Liver (tissue), 9 donors: ENCODE results near the gene SNAP23. TPM values are rescaled to one million over a fixed set of nuclear protein-coding genes. Genes with fewer than 3 reads are reported as not detected.
A peak's percentile ranks its signal among the peaks of the same experiment; 100 is the strongest.

Experiments
- DNase-seq: peaks from one replicate; pipeline ENCODE4 v3.0.0-alpha.2; 2017; ENCODE audit warnings: low spot score
- H3K27ac ChIP-seq, 2 donors: one replicate each; pipeline ENCODE4 v1.7.0; 2013; ENCODE audit warnings: inconsistent platforms in 2 of 2, low read length in 2 of 2, control low read depth in 1 of 2, low read depth in 1 of 2, mild to moderate bottlenecking in 1 of 2
- H3K27me3 ChIP-seq, 4 donors: one replicate each; pipeline versions ENCODE4 v1.6.1 to v1.7.0; 2013; ENCODE audit warnings: low read length in 3 of 4, inconsistent platforms in 1 of 4, mild to moderate bottlenecking in 1 of 4, moderate library complexity in 1 of 4; ENCODE audit not compliant: control insufficient read depth in 4 of 4, insufficient read depth in 4 of 4
- H3K36me3 ChIP-seq, 4 donors: one replicate each; pipeline versions ENCODE4 v1.6.1 to v1.7.0; 2013; ENCODE audit warnings: low read length in 3 of 4, mild to moderate bottlenecking in 3 of 4, low read depth in 1 of 4, moderate library complexity in 1 of 4; ENCODE audit not compliant: control insufficient read depth in 4 of 4, insufficient read depth in 3 of 4
- H3K4me1 ChIP-seq, 4 donors: one replicate each; pipeline versions ENCODE4 v1.6.1 to v1.7.0; 2013; ENCODE audit warnings: low read length in 3 of 4, mild to moderate bottlenecking in 3 of 4, moderate library complexity in 1 of 4; ENCODE audit not compliant: control insufficient read depth in 4 of 4, insufficient read depth in 4 of 4
- H3K4me3 ChIP-seq, 3 donors: one replicate each; pipeline versions ENCODE4 v1.6.1 to v1.7.0; 2013; ENCODE audit warnings: low read length in 3 of 3, control low read depth in 1 of 3, low read depth in 1 of 3, mild to moderate bottlenecking in 1 of 3
- H3K9ac ChIP-seq, 2 donors: one replicate each; pipeline ENCODE4 v1.7.0; 2013; ENCODE audit warnings: low read length in 2 of 2, mild to moderate bottlenecking in 2 of 2, moderate library complexity in 2 of 2, control low read depth in 1 of 2, low read depth in 1 of 2
- H3K9me3 ChIP-seq, 4 donors: one replicate each; pipeline versions ENCODE4 v1.6.1 to v1.7.0; 2013; ENCODE audit warnings: low read length in 3 of 4; ENCODE audit not compliant: control insufficient read depth in 4 of 4
- RAD21 ChIP-seq, 2 donors: IDR thresholded peaks; 2 replicates each; pipeline ENCODE4 v1.6.1; 2016; ENCODE audit warnings: antibody characterized with exemption in 2 of 2, mild to moderate bottlenecking in 2 of 2
- TAF1 ChIP-seq: conservative IDR thresholded peaks from 2 replicates; pipeline ENCODE4 v1.6.1; 2016; ENCODE audit warnings: antibody characterized with exemption, mild to moderate bottlenecking
- YY1 ChIP-seq: IDR thresholded peaks from 2 replicates; pipeline ENCODE4 v1.6.1; 2016; ENCODE audit warnings: antibody characterized with exemption, mild to moderate bottlenecking
- WGBS: extraction: QIAGEN DNeasy Blood & Tissue Kit; methylation state at CpG from one replicate; pipeline ENCODE4 v1.1.7; 2013; 5-methylcytosine and 5-hydroxymethylcytosine counted together
- polyA plus RNA-seq, 2 donors: library from polyadenylated mRNA; stranded (reverse) in 1 of 2; unstranded in 1 of 2; fragments of 200-250 nt in 1 of 2; fragments of >200 nt in 1 of 2; fragmentation: Nextera tagmentation in 1 of 2; extraction: Ambion mirVana in 1 of 2; gene quantifications; one replicate each; pipeline versions ENCODE4 v1.2.1 to v1.2.3, GENCODE V29; 2013 to 2015
- total RNA-seq, 2 donors: library from RNA; depleted of rRNA; stranded (reverse); fragments of >200 nt; gene quantifications; one replicate each; pipeline ENCODE4 v1.2.3, GENCODE V29; 2014
- TF ChIP-seq, protein P1 (sequence below): IDR thresholded peaks from 2 replicates; pipeline ENCODE4 v1.6.1; 2016; ENCODE audit warnings: antibody characterized with exemption
- TF ChIP-seq, protein P2 (sequence below): fragments of 150-350 bp; IDR thresholded peaks from 2 replicates; pipeline ENCODE4 v1.5.1; 2017; ENCODE audit warnings: improper control_type of control experiment, low read depth, low read length; ENCODE audit not compliant: missing input control
- donor health status: healthy.
- donor health status: healthy.
- donor health status: healthy.
- donor health status: healthy.
- donor health status: healthy.

Gene SNAP23
- total and polyA plus RNA-seq, 4 donors = 16.0 to 42.9 (median 25.3) TPM

DNA sequence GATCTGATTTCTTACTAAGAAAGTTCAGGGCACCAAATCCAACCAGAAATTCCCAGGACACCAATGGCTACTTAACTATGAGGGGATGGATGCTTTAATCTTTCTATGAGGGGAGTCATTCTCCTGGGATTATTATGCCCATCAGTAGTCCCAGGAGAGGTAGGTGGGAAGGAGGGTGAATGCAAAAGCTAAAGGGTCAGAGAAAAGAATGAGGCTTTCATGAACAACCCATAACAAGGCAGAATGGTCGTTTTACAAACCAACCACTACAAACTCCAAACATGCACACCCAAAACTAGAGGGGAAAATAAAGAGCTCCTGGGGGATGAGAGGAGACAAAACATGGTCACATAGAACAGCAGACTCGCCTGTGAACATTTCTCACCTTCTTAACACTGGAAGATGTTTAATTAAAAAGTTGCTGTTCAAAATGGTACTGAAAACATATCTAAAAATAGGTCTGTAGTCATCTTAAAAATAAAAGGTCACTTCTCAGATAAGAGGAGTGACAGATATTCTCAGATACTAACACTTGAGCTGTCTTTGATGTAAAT is 83.6 kb downstream of the SNAP23 start:
- Histone ChIP-seq H3K9me3 (no peaks in the 10 kb centered on the region), H3K4me1 (peaks cover 6 to 18% (median 10%) of the 10 kb centered on the region in 4 donors), H3K27ac (no peak overlapping the region), H3K4me3 (no peak overlapping the region), H3K36me3 (no peaks in the 10 kb centered on the region), H3K9ac (no peak overlapping the region), H3K27me3 (no peaks in the 10 kb centered on the region)
- WGBS = 85% methylated on average over 2 of the region's 2 CpGs
- no peak for DNase-seq
- TF ChIP-seq, protein P1, sequence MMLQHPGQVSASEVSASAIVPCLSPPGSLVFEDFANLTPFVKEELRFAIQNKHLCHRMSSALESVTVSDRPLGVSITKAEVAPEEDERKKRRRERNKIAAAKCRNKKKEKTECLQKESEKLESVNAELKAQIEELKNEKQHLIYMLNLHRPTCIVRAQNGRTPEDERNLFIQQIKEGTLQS = no peak
- TF ChIP-seq TAF1 = no peak

DNA sequence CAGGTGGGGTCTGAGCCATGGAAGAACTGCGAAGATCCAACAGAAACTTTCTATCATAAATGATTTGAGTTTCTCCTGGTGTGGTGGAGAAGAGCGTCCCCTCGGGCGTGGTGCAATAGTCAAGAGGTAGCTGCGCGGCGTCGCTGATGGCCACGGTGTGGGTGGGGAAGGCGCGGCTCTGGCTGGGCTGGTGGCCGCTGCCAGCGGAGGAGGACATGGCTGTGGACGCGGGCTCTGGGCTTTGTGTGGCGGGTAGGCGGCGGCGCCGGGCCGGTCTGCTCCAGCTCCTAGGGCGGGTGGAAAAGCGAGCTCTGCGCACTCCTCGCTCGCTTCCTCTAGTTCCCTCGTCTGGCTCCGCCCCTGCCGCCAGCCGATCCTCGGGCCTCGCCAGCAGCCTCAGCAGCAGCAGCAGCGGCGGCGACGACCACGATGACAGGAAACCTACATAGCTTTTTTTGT is 85.9 kb downstream of the SNAP23 start:
- H3K4me3 ChIP-seq = peak overlapping the region; percentile 18 to 54 (median 45)
- peak overlapping the region in 1 of 2 donors; percentile 49 for H3K27ac ChIP-seq
- peak in 1 of 2 donors; percentile 30 for TF ChIP-seq RAD21 (IDR thresholded peaks at IDR 0.05)
- no peak for TF ChIP-seq TAF1
- TF ChIP-seq, protein P2, sequence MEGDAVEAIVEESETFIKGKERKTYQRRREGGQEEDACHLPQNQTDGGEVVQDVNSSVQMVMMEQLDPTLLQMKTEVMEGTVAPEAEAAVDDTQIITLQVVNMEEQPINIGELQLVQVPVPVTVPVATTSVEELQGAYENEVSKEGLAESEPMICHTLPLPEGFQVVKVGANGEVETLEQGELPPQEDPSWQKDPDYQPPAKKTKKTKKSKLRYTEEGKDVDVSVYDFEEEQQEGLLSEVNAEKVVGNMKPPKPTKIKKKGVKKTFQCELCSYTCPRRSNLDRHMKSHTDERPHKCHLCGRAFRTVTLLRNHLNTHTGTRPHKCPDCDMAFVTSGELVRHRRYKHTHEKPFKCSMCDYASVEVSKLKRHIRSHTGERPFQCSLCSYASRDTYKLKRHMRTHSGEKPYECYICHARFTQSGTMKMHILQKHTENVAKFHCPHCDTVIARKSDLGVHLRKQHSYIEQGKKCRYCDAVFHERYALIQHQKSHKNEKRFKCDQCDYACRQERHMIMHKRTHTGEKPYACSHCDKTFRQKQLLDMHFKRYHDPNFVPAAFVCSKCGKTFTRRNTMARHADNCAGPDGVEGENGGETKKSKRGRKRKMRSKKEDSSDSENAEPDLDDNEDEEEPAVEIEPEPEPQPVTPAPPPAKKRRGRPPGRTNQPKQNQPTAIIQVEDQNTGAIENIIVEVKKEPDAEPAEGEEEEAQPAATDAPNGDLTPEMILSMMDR = no peak
- TF ChIP-seq YY1 = peak; percentile 44
- peak overlapping the region; percentile 19 to 47 for H3K9ac ChIP-seq
- H3K4me1 ChIP-seq = peaks cover 0 to 5% (median 3%) of the 10 kb centered on the region in 4 donors
- H3K36me3 ChIP-seq = no peaks in the 10 kb centered on the region
- no peaks in the 10 kb centered on the region for H3K9me3 ChIP-seq
- 3% methylated on average over 37 of the region's 37 CpGs for WGBS
- DNase-seq = peak; percentile 70
- H3K27me3 ChIP-seq = no peaks in the 10 kb centered on the region

Other genes starting within 250 kb of the SNAP23 start
- gene GANC, start 222.4 kb upstream of the SNAP23 start, total RNA-seq = 10 to 100 TPM in 1 of 2 donors, 1 to 10 TPM in 1; 7.0 to 28.9 TPM
- 10 to 100 TPM in 1 of 2 donors, 1 to 10 TPM in 1; 4.8 to 14.9 TPM for gene GANC, start 222.4 kb upstream of the SNAP23 start, polyA plus RNA-seq
- gene TMEM87A, start 222.2 kb upstream of the SNAP23 start, total RNA-seq = 10 to 100 TPM; 26.2 to 27.3 TPM
- 10 to 100 TPM in 1 of 2 donors, 1 to 10 TPM in 1; 9.2 to 17.5 TPM for gene TMEM87A, start 222.2 kb upstream of the SNAP23 start, polyA plus RNA-seq
- gene CAPN3, start 136.1 kb upstream of the SNAP23 start, total RNA-seq = 1 to 10 TPM; 2.0 to 6.1 TPM
- 1 to 10 TPM; 2.2 to 6.1 TPM for gene CAPN3, start 136.1 kb upstream of the SNAP23 start, polyA plus RNA-seq
- 10 to 100 TPM; 21.0 to 25.4 TPM for gene ZNF106, start 4.5 kb upstream of the SNAP23 start, total RNA-seq
- gene ZNF106, start 4.5 kb upstream of the SNAP23 start, polyA plus RNA-seq = 10 to 100 TPM in 1 of 2 donors, 1 to 10 TPM in 1; 7.5 to 19.9 TPM
- gene LRRC57, start 53.2 kb downstream of the SNAP23 start, total RNA-seq = 10 to 100 TPM in 1 of 2 donors, 1 to 10 TPM in 1; 7.4 to 14.1 TPM
- gene LRRC57, start 53.2 kb downstream of the SNAP23 start, polyA plus RNA-seq = 1 to 10 TPM; 2.7 to 3.2 TPM
- 10 to 100 TPM in 1 of 2 donors, 1 to 10 TPM in 1; 6.9 to 23.2 TPM for gene HAUS2, start 53.2 kb downstream of the SNAP23 start, total RNA-seq
- 1 to 10 TPM; 4.1 to 6.2 TPM for gene HAUS2, start 53.2 kb downstream of the SNAP23 start, polyA plus RNA-seq
- 1 to 10 TPM in 1 of 2 donors, under 1 TPM in 1; 0.75 to 3.9 TPM for gene STARD9, start 80.0 kb downstream of the SNAP23 start, total RNA-seq
- under 1 TPM; 0.26 to 0.32 TPM for gene STARD9, start 80.0 kb downstream of the SNAP23 start, polyA plus RNA-seq
- gene CDAN1, start 241.5 kb downstream of the SNAP23 start, total RNA-seq = 1 to 10 TPM; 9.4 to 9.5 TPM
- 1 to 10 TPM; 2.4 to 4.9 TPM for gene CDAN1, start 241.5 kb downstream of the SNAP23 start, polyA plus RNA-seq